CD4-positive, alpha-beta T cell treated with Interleukin-15 for 1 hour (primary cell): Measurements from ENCODE around the gene PSORS1C2.
"Not testable (repeated sequence)": the region's sequence is repeated elsewhere in the genome, so short reads cannot be mapped to it uniquely, and the experiment has no call there.

Experiments
- DNase-seq: peaks from one replicate; pipeline ENCODE4 v3.0.0-alpha.2; 2020

The PSORS1C2 gene

DNA sequence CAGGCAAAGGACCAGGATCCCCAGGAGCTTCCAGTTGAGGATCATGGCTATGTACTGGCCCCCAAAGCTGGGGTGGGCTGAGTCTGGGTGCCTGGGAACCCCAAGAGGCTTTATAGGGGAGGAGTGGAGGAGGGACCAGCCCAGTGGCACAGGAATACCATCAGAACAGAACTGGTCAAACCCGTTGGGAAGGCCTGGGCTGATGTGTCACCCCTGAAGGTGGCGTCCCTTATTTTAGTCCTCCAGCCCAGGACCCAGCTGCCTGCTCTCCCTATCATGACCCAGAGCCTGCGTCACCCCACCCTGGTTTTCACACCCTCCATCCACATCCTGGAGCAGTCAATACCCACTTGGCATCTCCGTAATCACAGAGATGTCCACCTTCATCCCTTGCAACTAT lies at the start of gene PSORS1C2:
TSS of gene PSORS1C2 (minus strand) at position 85 of the 400 bp plus-strand sequence. CDS start at position 45, 40 bp downstream.
- no peak for DNase-seq

DNA sequence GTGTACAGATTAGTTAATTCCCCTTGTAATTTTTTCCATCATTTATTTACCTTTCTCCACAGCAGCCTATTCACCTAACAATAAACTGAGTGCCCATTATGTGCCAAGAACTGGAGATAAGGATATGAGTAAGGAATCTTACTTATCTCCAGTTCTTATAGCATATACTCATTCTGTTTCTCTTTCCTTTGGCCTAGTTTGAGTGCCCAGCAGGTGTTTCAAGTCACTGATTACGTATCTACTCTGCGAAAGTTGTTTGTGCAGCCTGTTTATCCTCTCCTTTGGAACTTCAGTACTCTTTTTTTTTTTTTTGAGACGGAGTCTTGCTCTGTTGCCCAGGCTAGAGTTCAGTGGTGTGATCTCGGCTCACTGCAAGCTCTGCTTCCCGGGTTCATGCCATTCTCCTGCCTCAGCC lies 48.9 kb upstream of the PSORS1C2 start:
- DNase-seq, result no peak

DNA sequence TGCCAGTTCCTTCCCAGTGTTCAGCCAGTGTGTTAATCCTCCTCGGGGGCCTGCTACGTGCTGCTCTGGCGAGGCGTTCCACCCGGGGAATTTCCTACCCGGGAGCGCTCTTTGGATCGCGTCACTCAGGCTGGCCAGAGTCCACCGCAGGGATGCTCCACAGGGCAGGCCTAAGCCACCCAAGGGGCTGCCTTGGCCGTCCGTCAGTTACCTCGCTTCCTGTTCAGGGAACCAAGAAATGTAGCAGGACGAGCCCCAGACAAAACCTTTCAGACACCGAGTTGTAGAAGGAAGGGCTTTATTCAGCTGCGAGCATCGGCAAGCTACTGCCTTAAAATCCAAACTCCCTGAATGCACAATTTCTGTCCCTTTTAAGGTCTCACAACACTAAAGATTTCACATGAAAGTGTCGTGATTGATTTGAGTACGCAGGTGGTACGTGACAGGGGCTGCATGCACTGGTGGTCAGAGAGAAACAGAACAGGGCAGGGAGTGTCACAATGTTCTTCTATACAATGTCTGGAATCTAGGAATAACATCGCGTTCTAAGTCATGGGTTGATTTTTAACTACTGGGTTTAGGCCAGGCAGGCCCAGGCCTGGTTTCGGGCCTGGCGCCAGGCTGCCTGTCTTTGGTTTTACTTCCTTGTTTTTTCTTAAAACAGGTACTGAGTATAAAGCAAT lies 47.3 kb upstream of the PSORS1C2 start:
- DNase-seq, result no peak

DNA sequence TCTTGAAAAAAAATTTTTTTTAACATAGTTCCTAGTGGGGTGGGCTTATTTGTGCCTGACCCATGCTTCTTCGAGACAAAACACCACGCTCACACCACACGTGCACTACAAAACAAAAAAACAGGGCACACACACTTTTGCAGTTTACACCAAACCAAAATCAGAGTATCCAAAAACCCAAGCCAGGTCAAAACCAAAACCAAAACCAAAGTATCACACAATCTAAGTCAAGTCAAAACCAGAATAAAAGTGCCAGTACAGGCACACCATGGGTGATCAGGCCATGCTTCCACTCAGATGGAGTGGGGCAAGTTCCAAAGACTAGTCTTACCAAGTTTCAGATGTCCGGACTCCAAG lies 46.8 kb upstream of the PSORS1C2 start:
- DNase-seq, result not testable (repeated sequence)

DNA sequence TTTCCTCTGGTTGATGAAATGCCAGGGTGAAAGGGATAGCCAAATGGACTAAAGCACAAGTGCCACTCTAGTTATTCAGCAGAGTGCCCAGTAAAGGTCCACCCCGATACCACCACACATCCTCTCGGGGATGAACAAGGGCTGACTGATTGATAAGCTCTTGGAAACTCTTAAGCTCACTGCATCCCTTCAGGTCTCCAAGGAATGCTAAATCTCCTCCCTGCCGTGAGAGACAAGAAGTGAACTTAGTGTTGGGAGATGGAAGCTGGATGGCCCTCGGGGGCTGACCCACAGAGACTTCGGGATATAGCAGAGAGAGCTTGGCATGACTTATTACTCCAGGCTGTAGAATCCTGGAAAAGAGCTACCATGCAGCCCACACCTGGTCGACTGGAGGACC lies 45.0 kb upstream of the PSORS1C2 start:
- not testable (repeated sequence) for DNase-seq

DNA sequence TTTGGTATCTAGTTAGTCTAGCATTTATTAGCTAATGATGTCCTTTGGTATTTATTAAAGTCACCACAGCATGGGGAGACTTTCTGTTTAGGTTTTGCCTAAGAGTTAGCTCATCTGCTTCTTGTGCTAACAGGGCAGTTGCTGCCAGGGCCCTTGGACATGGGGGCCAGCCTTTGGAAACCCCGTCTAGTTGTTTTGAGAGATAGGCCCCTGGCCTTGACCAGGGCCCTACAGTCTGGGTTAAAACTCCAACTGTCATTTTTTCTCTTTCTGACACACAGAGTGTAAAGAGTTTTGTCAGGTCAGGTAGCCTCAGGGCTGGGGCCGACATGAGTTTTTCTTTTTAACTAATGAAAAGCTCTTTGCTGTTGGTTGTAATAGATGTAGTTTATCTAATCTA lies 44.4 kb upstream of the PSORS1C2 start:
- not testable (repeated sequence) for DNase-seq

DNA sequence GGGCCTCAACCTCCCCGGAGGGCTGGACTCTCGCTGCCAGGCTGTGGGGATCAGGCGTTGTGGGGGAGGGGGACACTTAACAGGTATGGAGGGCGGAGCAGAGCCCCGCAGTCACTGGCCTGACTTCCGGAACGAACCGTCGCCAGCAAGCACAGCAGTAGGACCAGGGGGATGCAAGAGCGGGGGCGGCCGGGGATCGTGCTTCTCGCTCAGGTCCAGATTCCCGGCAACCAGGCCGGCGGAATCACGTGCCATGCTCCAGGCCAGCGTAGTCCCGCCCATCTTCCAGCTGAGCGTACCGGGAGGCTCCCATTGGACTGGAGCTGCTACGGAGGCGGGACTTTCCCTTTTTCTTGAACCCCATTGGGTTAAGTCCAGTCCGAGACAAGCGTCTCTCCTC lies 41.6 kb upstream of the PSORS1C2 start:
- DNase-seq, result peak; percentile 68

DNA sequence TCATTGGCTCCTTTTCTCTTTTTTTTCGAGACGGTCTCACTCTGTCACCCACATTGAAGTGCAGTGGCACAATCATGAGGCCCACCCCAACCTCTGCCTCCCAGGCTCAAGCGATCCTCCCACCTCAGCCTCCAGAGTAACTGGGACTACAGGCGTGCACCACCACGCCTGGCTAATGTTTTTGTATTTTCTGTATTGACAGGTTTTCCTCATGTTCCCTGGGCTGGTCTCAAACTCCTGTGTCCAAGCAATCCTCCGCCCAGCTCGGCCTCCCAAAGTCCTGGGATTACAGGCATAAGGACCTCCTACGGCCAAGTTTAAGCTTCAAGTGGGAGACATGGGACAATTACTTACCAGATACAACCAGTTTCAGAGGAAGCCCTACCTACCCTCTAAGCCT lies 41.0 kb upstream of the PSORS1C2 start:
- no peak for DNase-seq

DNA sequence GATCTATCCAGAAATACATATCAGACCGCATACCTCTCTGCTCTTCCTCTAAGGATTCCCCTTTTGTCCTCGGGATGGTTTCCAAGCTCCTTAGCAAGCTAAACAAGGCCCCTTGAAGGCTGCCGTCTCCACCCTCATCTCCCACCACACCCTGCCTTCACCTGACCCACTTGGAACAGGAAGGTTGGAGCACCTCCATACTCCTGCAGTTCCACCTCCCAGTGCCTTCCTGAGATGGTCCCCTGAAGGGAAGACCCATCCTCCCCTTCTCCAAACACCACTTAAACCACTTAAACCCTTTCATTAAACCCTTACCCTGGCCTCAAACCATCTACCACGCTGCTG lies 40.1 kb upstream of the PSORS1C2 start:
- no peak for DNase-seq

DNA sequence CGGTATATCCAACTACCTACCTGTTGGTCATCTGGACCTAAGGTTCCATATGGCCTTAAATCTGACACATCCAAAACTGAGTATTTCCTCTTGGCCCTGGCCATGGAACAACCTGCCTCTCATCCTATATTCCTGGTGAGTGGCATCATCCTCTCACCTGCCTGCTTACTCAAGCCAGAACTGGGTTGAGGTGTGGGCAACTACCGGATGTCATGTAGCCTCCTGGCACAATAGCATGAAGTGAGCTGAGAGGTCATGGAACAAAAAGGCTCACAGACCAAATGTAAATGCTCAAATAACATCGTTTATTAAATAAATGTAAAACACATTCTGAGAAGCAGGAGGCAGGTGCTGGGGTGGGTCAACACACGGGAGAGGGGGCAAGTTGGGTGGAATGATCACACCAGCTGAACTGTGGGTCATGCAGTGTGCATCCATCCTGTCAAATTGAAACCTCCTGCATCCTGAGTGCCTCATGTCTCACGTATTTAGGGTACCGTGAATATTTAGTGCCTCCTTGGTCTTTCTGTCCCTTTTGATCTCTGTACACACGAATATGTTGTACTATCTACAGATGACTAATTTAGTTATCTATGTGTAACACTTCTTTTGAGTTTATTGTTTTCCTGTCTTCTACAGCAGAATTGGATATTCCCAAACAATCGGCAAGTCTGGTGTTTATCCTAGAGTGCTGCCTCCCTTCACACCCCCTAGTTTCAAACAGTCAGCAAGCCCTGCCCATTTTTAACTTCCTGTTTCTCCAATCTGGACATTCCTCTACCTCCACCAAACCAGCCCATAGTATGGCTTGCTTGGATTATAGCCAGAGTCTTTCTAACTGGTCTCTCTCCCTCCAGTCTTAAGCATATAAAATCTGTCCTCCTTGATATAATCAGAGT lies 39.5 kb upstream of the PSORS1C2 start:
- no peak for DNase-seq

DNA sequence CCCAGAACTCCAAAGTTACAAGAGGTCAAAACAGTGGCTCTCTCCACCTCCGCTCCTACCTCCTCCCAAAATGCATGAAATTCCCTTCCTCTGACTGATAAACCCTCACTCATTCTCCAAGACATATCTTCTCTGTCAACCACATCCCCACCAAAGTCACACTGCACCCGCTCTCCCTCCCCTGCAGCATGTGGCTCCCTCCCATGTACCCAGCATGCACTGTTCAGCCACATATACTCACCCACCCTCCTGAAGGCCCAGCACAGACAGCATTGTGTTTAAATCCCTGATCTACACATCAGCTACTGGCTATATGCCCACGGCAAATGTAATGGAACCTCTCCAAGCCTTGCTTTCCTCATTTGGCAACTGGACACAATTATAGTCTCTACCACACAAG lies 37.1 kb upstream of the PSORS1C2 start:
- DNase-seq, result no peak

DNA sequence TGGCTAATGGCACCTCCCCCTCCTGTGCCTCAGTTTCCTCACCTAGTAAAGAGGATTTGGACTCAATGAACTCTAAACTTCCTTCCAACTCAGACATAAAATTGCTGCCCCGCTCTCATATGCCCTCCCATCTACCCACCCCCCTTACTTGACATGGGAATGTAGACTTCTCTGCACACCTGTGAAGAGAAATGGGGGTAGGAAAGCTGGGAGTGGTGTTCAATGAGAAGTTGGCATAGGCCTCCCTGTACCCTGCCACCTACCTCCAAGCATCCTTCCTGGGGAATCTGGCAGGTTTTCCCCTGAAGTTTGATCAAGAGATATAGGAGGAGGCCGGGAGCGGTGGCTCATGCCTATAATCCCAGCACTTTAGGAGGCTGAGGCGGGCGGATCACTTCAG lies 35.5 kb upstream of the PSORS1C2 start:
- DNase-seq, result no peak

DNA sequence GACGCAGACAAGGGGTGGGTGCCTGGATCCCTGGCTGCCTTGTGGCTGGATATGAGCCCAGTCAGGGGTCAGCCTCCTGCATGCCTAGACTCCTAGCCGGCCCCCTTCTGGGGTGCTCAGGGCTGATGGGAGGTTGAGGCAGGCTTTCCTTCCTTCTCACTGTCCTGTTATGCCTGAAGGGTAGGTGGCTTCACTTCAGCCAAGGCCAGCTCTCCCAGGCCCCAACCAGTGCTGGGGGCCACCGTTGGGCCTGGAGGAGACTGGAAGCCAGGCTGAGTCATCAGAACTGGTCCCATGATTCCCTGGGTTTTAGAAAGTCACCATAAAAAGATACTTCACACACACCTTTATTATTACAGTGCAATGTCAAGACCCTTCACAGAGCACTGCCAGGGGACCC lies 34.5 kb upstream of the PSORS1C2 start:
- no peak for DNase-seq

DNA sequence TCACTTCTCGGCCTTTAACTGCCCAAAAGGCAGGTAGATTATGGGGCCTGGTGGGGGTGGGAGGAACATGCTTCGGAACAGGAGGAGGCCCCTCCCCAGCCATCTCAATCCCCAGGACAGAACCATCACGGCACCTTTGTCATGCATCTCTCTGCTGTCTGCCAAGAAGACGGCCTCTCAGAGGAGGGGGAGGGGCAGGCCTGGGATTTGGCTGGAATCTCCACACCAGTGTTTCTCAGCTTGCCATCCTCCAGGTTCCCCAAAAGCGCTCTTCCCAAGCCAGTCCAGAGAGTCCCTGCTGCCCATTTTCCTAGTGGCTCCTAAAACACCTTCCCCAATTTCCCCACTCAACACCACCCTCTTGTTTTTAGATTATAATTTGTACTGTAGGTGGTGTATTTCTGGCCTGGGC lies 34.1 kb upstream of the PSORS1C2 start:
- DNase-seq, result no peak

DNA sequence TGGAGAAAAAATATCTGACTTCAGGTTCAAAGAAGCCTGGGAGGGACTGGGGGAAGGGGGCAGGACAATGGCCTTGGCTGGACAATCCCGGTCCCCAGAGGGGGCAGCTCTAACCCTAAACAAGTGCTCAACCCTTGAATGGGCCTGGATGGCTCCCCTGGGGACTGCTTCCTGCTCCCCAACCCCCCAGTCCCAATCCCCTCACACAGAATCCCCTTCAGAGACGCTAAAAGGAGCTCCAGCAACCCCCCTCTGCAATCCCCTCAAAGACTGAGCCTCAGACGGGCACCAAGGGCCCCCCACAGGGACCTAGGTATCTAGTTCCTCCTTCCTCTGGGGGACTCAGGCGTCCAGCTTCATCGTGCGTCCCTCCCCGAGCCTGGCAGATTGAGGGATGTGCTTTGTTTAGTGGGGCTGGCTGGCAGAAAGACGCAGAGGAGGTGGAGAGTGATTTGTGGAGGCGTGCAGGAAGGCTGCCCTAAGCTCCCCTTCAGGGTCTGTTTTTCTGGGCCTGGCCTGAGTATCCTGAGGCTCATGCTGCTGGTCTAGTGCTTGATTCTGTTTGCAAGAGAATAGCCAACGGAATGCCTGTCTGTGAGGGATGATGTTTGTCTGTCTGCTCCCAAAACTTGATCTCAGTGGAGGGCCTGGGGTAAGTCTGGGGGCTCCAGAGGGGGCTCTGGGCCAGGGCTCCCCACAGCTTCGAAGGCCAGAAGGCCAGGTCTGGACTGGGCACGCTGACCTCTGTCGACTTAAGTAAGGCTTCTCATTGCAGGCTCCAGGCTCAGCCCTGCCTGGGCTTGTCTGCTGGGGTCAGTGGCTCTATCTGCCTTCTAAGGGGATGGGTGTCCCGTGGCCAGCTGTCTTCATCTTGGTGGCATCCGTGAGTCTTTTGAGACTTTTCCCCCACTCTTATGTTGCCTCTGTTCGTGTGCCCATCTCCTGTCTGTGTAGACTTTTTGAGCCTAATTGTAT lies 33.4 kb upstream of the PSORS1C2 start:
- no peak for DNase-seq

DNA sequence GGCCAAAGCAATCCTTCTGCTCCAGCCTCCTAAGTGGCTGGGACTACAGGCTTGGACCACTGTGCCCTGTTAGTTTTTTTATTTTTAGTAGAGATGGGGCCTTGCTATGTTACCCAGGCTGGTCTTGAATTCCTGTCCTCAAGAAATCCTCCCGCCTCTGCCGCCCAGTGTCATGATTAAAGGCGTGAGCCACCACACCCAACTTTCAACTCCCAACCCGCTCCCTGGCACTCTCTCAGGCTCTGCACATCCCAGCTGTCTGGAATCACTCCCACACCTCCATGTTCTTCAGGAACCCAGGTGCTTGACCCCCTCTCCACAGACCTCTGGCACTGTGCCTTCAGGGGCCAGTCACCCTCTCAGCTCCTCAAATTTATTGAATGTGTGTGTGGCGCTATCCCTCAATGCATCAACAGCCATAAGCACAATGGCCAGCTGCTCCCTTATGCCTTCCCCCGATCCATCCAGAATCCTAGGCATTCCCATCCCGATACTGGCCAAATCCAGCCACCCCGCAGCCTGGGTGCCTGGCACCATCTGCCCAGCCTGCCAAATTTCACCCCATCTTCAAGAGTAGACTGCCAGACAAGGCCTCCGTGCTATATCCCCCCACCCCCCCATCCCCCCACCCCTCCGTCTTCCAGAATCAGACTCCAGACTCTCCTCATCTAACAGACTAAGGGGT lies 32.3 kb upstream of the PSORS1C2 start:
- DNase-seq, result no peak

DNA sequence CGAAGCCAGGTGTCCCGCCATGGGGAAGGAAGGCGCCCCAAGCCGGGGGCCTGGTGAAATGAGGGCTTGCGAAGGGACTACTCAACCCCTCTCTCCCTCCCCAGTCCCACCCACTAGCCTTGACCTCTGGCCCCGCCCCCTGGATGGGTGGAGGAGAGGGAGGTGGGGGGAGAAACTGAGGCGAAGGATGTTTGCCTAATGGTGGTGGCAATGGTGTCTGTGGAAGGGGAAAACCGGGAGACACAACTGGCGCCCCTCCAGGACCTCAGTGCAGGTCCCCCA lies 31.7 kb upstream of the PSORS1C2 start, which contains the start of gene POU5F1:
TSS of gene POU5F1 (minus strand) at position 83 of the 282 bp plus-strand sequence. CDS start at position 21, 62 bp downstream.
- DNase-seq, result no peak

DNA sequence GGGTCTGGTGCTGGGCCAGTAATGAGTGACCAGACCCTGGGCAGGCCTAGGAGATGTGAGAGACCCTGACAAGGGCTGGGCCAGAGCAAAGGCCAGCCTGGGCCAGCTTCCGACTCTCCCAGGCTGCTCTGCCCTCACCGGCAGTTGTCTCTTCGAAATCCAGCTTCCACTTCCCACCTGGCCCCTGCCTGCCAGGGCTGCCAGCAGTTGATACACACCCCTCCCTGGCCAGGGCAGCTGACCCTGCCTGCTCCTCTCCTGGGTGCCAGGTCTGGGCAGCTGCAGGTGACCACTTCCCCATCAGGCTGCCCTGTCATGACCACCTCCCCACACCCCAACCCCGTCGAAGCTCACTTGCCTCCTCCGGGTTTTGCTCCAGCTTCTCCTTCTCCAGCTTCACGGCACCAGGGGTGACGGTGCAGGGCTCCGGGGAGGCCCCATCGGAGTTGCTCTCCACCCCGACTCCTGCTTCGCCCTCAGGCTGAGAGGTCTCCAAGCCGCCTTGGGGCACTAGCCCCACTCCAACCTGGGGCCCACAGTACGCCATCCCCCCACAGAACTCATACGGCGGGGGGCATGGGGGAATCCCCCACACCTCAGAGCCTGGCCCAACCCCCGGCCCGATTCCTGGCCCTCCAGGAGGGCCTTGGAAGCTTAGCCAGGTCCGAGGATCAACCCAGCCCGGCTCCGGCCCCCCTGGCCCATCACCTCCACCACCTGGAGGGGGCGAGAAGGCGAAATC lies 31.2 kb upstream of the PSORS1C2 start:
- DNase-seq, result not testable (repeated sequence)

DNA sequence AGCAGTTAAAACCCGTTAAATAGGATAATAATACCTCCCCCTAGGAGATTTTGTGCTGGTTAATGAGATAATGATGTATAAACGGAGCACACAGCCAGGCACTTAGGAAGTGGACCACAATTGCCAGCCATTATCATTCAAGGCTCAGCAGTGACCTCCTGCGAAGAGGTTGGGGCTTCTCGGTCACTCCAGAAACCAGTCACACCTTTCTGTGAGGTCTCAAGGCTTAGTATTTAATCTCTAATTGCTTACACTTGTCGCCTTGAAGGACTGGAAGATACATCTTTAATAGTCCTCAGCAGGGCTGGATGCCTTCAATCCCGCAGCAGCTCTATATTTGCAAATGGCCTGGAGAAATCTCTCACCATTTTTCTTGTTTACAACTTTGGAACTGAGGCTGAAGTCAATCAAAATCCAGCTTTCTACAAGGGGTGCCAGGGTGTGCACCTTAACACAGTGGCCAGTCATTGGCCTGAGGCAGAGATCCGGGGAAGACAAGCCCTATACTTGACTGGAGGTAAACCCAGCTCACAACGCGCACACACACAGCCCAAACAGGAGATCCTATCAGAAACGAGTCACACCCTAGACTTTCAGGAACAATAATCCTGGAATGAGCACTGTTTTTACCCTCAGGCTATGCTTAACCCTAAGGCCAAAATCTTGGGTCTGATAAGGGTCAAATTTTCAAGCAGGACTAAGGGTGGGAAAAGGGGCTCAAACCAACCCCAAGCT lies 30.4 kb upstream of the PSORS1C2 start:
- DNase-seq, result no peak

DNA sequence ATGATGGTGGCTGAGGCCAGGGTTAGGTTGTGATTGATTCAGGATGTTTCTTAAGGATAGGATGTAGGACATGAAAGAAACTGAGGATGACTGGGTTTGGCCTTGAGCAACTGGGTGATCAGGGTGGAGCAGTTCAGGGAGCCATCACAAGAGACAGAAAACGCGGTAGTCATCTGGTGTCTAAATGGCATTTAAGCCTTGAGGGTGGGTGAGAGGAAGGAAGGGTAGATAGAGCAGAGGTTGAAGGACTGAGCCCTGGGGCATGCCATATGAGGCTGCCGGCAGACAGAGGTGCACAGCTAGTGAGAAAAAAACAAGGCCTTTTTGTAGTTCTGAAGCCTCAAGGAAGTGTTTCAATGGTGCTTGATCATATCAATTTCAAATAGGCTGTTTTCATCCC lies 29.7 kb upstream of the PSORS1C2 start:
- DNase-seq, result no peak

DNA sequence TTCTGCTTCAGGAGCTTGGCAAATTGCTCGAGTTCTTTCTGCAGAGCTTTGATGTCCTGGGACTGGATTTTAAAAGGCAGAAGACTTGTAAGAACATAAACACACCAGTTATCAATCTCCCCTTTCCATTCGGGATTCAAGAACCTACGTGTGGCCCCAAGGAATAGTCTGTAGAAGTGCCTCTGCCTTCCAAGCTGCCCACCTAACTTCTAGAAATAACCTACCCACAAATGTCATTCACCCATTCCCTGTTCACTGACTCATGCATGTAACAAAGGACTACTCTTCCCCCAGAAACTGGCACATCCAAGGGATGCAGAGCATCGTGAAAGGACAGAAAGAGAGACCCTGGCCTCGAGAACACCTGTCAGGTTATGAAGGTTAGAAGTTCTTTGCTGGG lies 27.1 kb upstream of the PSORS1C2 start:
- DNase-seq, result no peak
